H1 (cell line): ENCODE measurements around the gene RTKN2. TPM values are rescaled to one million over a fixed set of nuclear protein-coding genes. Genes with fewer than 3 reads are reported as not detected.
A peak's percentile ranks its signal among the peaks of the same experiment; 100 is the strongest.

Source experiments
- CTCF ChIA-PET: fragments of 300-600 bp; sonication (Branson Sonifier 250); formaldehyde crosslinking; loops from one replicate; lab custom pipeline; 2021; ENCODE audit not compliant: partially characterized antibody; lab: Charles Lee
- POLR2A ChIA-PET: fragments of 300-600 bp; sonication (Branson Sonifier 250); formaldehyde crosslinking; loops from one replicate; lab custom pipeline; 2021; ENCODE audit warnings: inconsistent platforms; ENCODE audit not compliant: partially characterized antibody; lab: Charles Lee
- DNase-seq, 2 experiments: peaks; one replicate each; pipeline versions ENCODE4 v3.0.0 to v3.0.0-alpha.2; 2010 to 2022; ENCODE audit warnings: low spot score in 2 of 2, low read depth in 1 of 2, mixed read lengths in 1 of 2
- FAIRE-seq: peaks from 2 replicates; lab custom pipeline; 2011; peaks lifted over from hg19 to GRCh38; lab: Jason Lieb, UNC
- H2AFZ ChIP-seq: 2 replicates; pipeline ENCODE4 v1.8.1; 2012; ENCODE audit warnings: low read length, inconsistent platforms
- H2AK5ac ChIP-seq: 2 replicates; pipeline ENCODE4 v1.6.1; 2013; ENCODE audit warnings: low read depth, low read length
- H2BK120ac ChIP-seq: replicated peaks from 2 replicates; pipeline ENCODE3; 2013; ENCODE audit warnings: low read depth, low read length, inconsistent platforms
- H2BK12ac ChIP-seq: 2 replicates; pipeline ENCODE4 v1.6.1; 2013; ENCODE audit warnings: low read depth, low read length
- H2BK15ac ChIP-seq: 2 replicates; pipeline ENCODE4 v1.6.1; 2013; ENCODE audit warnings: low read length
- H2BK20ac ChIP-seq: 2 replicates; pipeline ENCODE4 v1.6.1; 2013; ENCODE audit warnings: low read length
- H2BK5ac ChIP-seq: 2 replicates; pipeline ENCODE4 v1.6.1; 2013; ENCODE audit warnings: low read depth, low read length
- H3K14ac ChIP-seq: 2 replicates; pipeline ENCODE4 v1.6.1; 2013; ENCODE audit warnings: inconsistent platforms; ENCODE audit not compliant: insufficient read length
- H3K18ac ChIP-seq: 2 replicates; pipeline ENCODE4 v1.6.1; 2013; ENCODE audit warnings: low read length; ENCODE audit errors: extremely low read depth
- H3K23ac ChIP-seq: 2 replicates; pipeline ENCODE4 v1.6.1; 2013; ENCODE audit warnings: inconsistent platforms; ENCODE audit not compliant: insufficient read length
- H3K23me2 ChIP-seq: 2 replicates; pipeline ENCODE4 v1.6.1; 2013; ENCODE audit warnings: low read depth, low read length
- H3K27ac ChIP-seq: 2 replicates; pipeline ENCODE4 v1.6.1; 2011; ENCODE audit warnings: low read depth, low read length, inconsistent platforms
- H3K27me3 ChIP-seq, 4 experiments: replicated peaks in 1 of 4; 1 replicate in 1 of 4; 2 replicates in 3 of 4; pipeline versions ENCODE4 v1.6.1 to v1.8.1; 2011 to 2013; ENCODE audit warnings: low read length in 3 of 4, mild to moderate bottlenecking in 3 of 4, inconsistent platforms in 2 of 4, mixed read lengths in 2 of 4, moderate library complexity in 1 of 4; ENCODE audit not compliant: control insufficient read depth in 3 of 4, insufficient read depth in 3 of 4; ENCODE audit errors: extremely low read depth in 1 of 4
- H3K36me3 ChIP-seq, 4 experiments: 2 replicates each; pipeline versions ENCODE4 v1.6.1 to v1.8.1; 2011 to 2013; ENCODE audit warnings: mild to moderate bottlenecking in 4 of 4, low read length in 3 of 4, moderate library complexity in 2 of 4, control low read depth in 1 of 4, inconsistent platforms in 1 of 4; ENCODE audit not compliant: insufficient read depth in 4 of 4, control insufficient read depth in 2 of 4
- H3K4ac ChIP-seq: replicated peaks from 2 replicates; pipeline ENCODE3; 2013; ENCODE audit warnings: low read length, low read depth, mixed read lengths, inconsistent platforms; ENCODE audit not compliant: insufficient read length
- H3K4me1 ChIP-seq, 4 experiments: replicated peaks in 1 of 4; 1 replicate in 1 of 4; 2 replicates in 3 of 4; pipeline versions ENCODE4 v1.6.1 to v1.8.1; 2011 to 2013; ENCODE audit warnings: low read length in 3 of 4, inconsistent platforms in 2 of 4, mixed read lengths in 1 of 4; ENCODE audit not compliant: insufficient read depth in 4 of 4, control insufficient read depth in 3 of 4
- H3K4me2 ChIP-seq, 2 experiments: 2 replicates each; pipeline versions ENCODE4 v1.6.1 to v1.8.1; 2011 to 2013; ENCODE audit warnings: low read depth in 2 of 2, low read length in 2 of 2, control low read depth in 1 of 2, inconsistent platforms in 1 of 2, mild to moderate bottlenecking in 1 of 2; ENCODE audit not compliant: insufficient read depth in 1 of 2
- H3K4me3 ChIP-seq, 4 experiments: fragments of 200-600, 300-600 bp in 1 of 4; sonication (generic), shearing (Covaris generic), sonication (Bioruptor Twin) in 1 of 4; 2 replicates each; pipeline versions ENCODE4 v1.5.1 to v1.8.1; 2011 to 2016; ENCODE audit warnings: low read length in 4 of 4, low read depth in 3 of 4, control low read depth in 2 of 4, inconsistent platforms in 2 of 4, mild to moderate bottlenecking in 2 of 4, mixed read lengths in 1 of 4, moderate library complexity in 1 of 4; ENCODE audit not compliant: insufficient read depth in 2 of 4; ENCODE audit errors: extremely low read depth in 1 of 4
- H3K56ac ChIP-seq: replicated peaks from 2 replicates; pipeline ENCODE3; 2013; ENCODE audit warnings: low read depth, mild to moderate bottlenecking, mixed read lengths, low read length, inconsistent platforms; ENCODE audit not compliant: insufficient read length
- H3K79me1 ChIP-seq: 2 replicates; pipeline ENCODE4 v1.6.1; 2013; ENCODE audit warnings: low read depth, low read length, control low read depth
- H3K79me2 ChIP-seq, 2 experiments: 2 replicates each; pipeline versions ENCODE4 v1.6.1 to v1.8.1; 2012 to 2013; ENCODE audit warnings: low read length in 2 of 2, mild to moderate bottlenecking in 2 of 2, inconsistent platforms in 1 of 2; ENCODE audit not compliant: insufficient read depth in 2 of 2, control insufficient read depth in 1 of 2
- H3K9ac ChIP-seq, 4 experiments: replicated peaks in 1 of 4; 1 replicate in 1 of 4; 2 replicates in 3 of 4; pipeline versions ENCODE4 v1.6.1 to v1.8.1; 2011 to 2013; ENCODE audit warnings: low read depth in 3 of 4, low read length in 3 of 4, control low read depth in 2 of 4, mild to moderate bottlenecking in 2 of 4, moderate library complexity in 2 of 4, inconsistent platforms in 1 of 4; ENCODE audit errors: extremely low read depth in 1 of 4
- H3K9me3 ChIP-seq, 2 experiments: 2 replicates each; pipeline versions ENCODE4 v1.6.1 to v1.8.1; 2012 to 2013; ENCODE audit warnings: mild to moderate bottlenecking in 2 of 2, moderate library complexity in 2 of 2, control low read depth in 1 of 2, inconsistent platforms in 1 of 2, low read depth in 1 of 2, low read length in 1 of 2, mixed read lengths in 1 of 2; ENCODE audit not compliant: insufficient read depth in 2 of 2
- H4K20me1 ChIP-seq, 2 experiments: replicated peaks in 1 of 2; 2 replicates each; pipeline versions ENCODE3 to v1.8.1; 2011 to 2013; ENCODE audit warnings: inconsistent platforms in 2 of 2, low read length in 2 of 2, mild to moderate bottlenecking in 1 of 2; ENCODE audit not compliant: insufficient read depth in 2 of 2, control insufficient read depth in 1 of 2
- H4K5ac ChIP-seq: 2 replicates; pipeline ENCODE4 v1.6.1; 2013; ENCODE audit warnings: low read length, low read depth, mixed read lengths, inconsistent platforms; ENCODE audit not compliant: insufficient read length
- H4K8ac ChIP-seq: 2 replicates; pipeline ENCODE4 v1.8.0; 2013; ENCODE audit warnings: mild to moderate bottlenecking, moderate library complexity, low read length, inconsistent platforms; ENCODE audit not compliant: insufficient read depth; ENCODE audit errors: extremely low read depth
- H4K91ac ChIP-seq: replicated peaks from 2 replicates; pipeline ENCODE3; 2013; ENCODE audit warnings: low read length, mixed read lengths, inconsistent platforms; ENCODE audit not compliant: insufficient read length
- BRCA1 ChIP-seq: IDR thresholded peaks from 2 replicates; pipeline ENCODE4 v1.6.1; 2012; ENCODE audit warnings: low read depth, low read length, improper control_type of control experiment
- CTBP2 ChIP-seq: IDR thresholded peaks from 2 replicates; pipeline ENCODE4 v1.7.0; 2011; ENCODE audit warnings: borderline replicate concordance, mild to moderate bottlenecking, moderate library complexity, mixed read lengths, low read length; ENCODE audit not compliant: insufficient read depth, insufficient read length
- EGR1 ChIP-seq: IDR thresholded peaks from 2 replicates; pipeline ENCODE4 v1.6.1; 2011; ENCODE audit warnings: low read depth, low read length, borderline replicate concordance
- HDAC2 ChIP-seq, 2 experiments: fragments of 300-600 bp in 1 of 2; sonication (generic) in 1 of 2; IDR thresholded peaks; 2 replicates each; pipeline ENCODE4 v1.6.1; 2011 to 2012; ENCODE audit warnings: low read depth in 2 of 2, low read length in 2 of 2, mild to moderate bottlenecking in 2 of 2, moderate library complexity in 2 of 2, borderline replicate concordance in 1 of 2, inconsistent platforms in 1 of 2
- HDAC6 ChIP-seq: IDR thresholded peaks from one replicate; pipeline ENCODE4 v1.7.1; 2012; ENCODE audit warnings: low read depth, mild to moderate bottlenecking, inconsistent platforms, low read length, moderate library complexity
- JUN ChIP-seq: IDR thresholded peaks from 2 replicates; pipeline ENCODE4 v1.6.1; 2011; ENCODE audit warnings: low read depth, mild to moderate bottlenecking, improper control_type of control experiment, low read length
- KDM4A ChIP-seq: IDR thresholded peaks from one replicate; pipeline ENCODE4 v1.7.1; 2012; ENCODE audit warnings: low read depth, mild to moderate bottlenecking, moderate library complexity, low read length, inconsistent platforms; ENCODE audit not compliant: severe bottlenecking
- MAFK ChIP-seq: IDR thresholded peaks from 2 replicates; pipeline ENCODE4 v1.6.1; 2012; ENCODE audit warnings: low read depth, mild to moderate bottlenecking, improper control_type of control experiment, low read length
- NANOG ChIP-seq: IDR thresholded peaks from 2 replicates; pipeline ENCODE4 v1.6.1; 2011; ENCODE audit warnings: low read length, low read depth, mild to moderate bottlenecking, inconsistent platforms; ENCODE audit not compliant: insufficient read depth, poor library complexity, severe bottlenecking
- NRF1 ChIP-seq: IDR thresholded peaks from 2 replicates; pipeline ENCODE4 v1.6.1; 2011; ENCODE audit warnings: mild to moderate bottlenecking, low read depth, low read length, improper control_type of control experiment
- POU5F1 ChIP-seq: IDR thresholded peaks from 2 replicates; pipeline ENCODE4 v1.6.1; 2011; ENCODE audit warnings: low read depth, mild to moderate bottlenecking, low read length, moderate library complexity
- SIX5 ChIP-seq: IDR thresholded peaks from 2 replicates; pipeline ENCODE4 v1.6.1; 2011; ENCODE audit warnings: mild to moderate bottlenecking, low read depth, low read length
- TCF12 ChIP-seq: IDR thresholded peaks from 2 replicates; pipeline ENCODE4 v1.6.1; 2011; ENCODE audit warnings: low read depth, mild to moderate bottlenecking, low read length
- WGBS, 2 experiments: shearing (Covaris generic) in 1 of 2; methylation state at CpG; one replicate each; pipeline versions ENCODE4 v1.1.6 to v1.1.7; 2013 to 2015; ENCODE audit warnings: low lambda C conversion rate in 2 of 2, mixed read lengths in 2 of 2, inconsistent platforms in 1 of 2, low coverage in 1 of 2, missing lambda C conversion rate in 1 of 2; ENCODE audit not compliant: insufficient replicate concordance in 2 of 2, insufficient coverage in 1 of 2, insufficient read length in 1 of 2; ENCODE audit errors: extremely low coverage in 1 of 2, missing lambda C conversion rate in 1 of 2; 5-methylcytosine and 5-hydroxymethylcytosine counted together
- polyA plus RNA-seq, 7 experiments: library from polyadenylated mRNA; depleted of rRNA in 3 of 7; stranded (reverse) in 5 of 7; unstranded in 2 of 7; fragments of >200 nt in 5 of 7; fragments of 200-250 nt in 2 of 7; gene quantifications; 1 replicate in 5 of 7; 2 replicates in 1 of 7; 4 replicates in 1 of 7; pipeline versions ENCODE4 v1.2.1 to v1.2.3, GENCODE V29; 2011 to 2013; ENCODE audit warnings: missing spikeins in 2 of 7, mixed read lengths in 2 of 7
- total RNA-seq: library from RNA; stranded (reverse); fragmentation: NEBNext Ultra II Directional; extraction: Animal tissue kit (Norgen Biotek cat#: 25700); gene quantifications from 2 replicates; pipeline ENCODE4 v1.2.1, GENCODE V29; 2021

RTKN2 gene
- total and polyA plus RNA-seq, 2 of the 8 experiments (the other 6 are each of a cell fraction or from before 2014, with no cell fraction given): 5.1 to 24.6 TPM

DNA sequence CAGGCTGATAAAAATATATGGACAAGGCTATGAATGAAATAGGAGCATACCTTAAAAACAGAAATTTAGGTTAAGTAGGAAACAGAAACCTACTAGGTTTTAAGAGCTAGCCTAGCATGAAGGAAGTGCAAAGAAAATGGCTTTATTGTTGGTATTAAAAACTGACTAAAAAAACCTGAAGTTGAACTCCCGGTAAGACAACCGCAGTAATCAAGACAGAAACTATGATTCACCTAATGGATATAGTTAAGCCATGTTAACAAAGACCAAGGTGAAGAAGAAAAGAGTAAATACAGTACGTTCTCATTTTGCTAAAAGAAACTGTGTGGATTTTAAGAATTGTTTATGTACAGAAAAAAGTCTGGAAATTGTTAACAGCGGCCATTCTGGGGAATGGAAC is 2.5 kb downstream of the RTKN2 start:
- POLR2A ChIA-PET: no interaction called here
- Histone ChIP-seq H4K20me1 (no peaks in the 10 kb centered on the region), H3K36me3 (peaks cover 0 to 12% (median 4%) of the 10 kb centered on the region in 4 experiments; a peak in 4 of 8 replicates), H3K4me3 (no peak overlapping the region; a peak in 1 of 8 replicates), H3K9me3 (no peaks in the 10 kb centered on the region), H4K5ac (no peak overlapping the region), H3K4me2 (peak overlapping the region in 1 of 2 experiments; percentile 67; a peak in 1 of 4 replicates), H4K8ac (no peak overlapping the region), H3K79me1 (peaks cover 3% of the 10 kb centered on the region; the same call in 1 of the 2 replicates), H2BK5ac (no peak overlapping the region), H3K79me2 (peaks cover 4 to 60% of the 10 kb centered on the region in 2 experiments; a peak in 3 of 4 replicates), H3K9ac (no peak overlapping the region), H3K4ac (no peak overlapping the region), H4K91ac (no peak overlapping the region), H2AFZ (no peak overlapping the region), H2BK120ac (no peak overlapping the region), H3K18ac (no peak overlapping the region), H3K23ac (no peak overlapping the region), H3K27me3 (no peaks in the 10 kb centered on the region; a peak in 1 of 7 replicates), H3K27ac (no peak overlapping the region), H3K14ac (no peak overlapping the region), H2BK20ac (no peak overlapping the region), H3K23me2 (peaks cover 4% of the 10 kb centered on the region), H2BK12ac (no peak overlapping the region), H2BK15ac (no peak overlapping the region), H3K4me1 (peaks cover 0 to 4% (median 2%) of the 10 kb centered on the region in 4 experiments; a peak in 3 of 7 replicates), H3K56ac (no peak overlapping the region), H2AK5ac (no peak overlapping the region)
- no peak for FAIRE-seq
- 68% methylated on average over 4 of the region's 4 CpGs; no CpG with 5 or more reads in 1 of the 2 experiments for WGBS, 2 experiments
- DNase-seq: no peak
- CTCF ChIA-PET: interaction anchor here (0.7 to 3.3 kb wide), 7 partner anchors 9 to 212 kb away, joined by 3 to 14 read pairs (median 6); no protein-coding TSS in a partner anchor
- TF ChIP-seq JUN (no peak), EGR1 (no peak), KDM4A (no peak), HDAC2 (IDR thresholded peaks at IDR 0.05; ENCODE audit: borderline replicate concordance in 1 of 2, low read depth in 2 of 2, low read length in 2 of 2) (no peak), MAFK (no peak), CTBP2 (no peak), NRF1 (no peak), HDAC6 (no peak), POU5F1 (no peak), TCF12 (no peak), SIX5 (no peak), NANOG (no peak), BRCA1 (no peak)
